HepG2 (cell line): ENCODE data around the gene SLC25A11. TPM values are rescaled to one million over a fixed set of nuclear protein-coding genes. Genes with fewer than 3 reads are reported as not detected.

ENCODE experiments used
- ATAC-seq: fragments of 200-7000 bp; cut with Tn5 transposase; 3 replicates; pipeline ENCODE4 v1.9.1; 2020; ENCODE audit warnings: mild to moderate bottlenecking, moderate library complexity
- BruUV-seq: library from RNA; stranded (reverse); fragments of 400-500 nt; replicated peaks from 2 replicates; lab custom pipeline; 2021; lab: Mats Ljungman, UMichigan
- CTCF ChIA-PET: fragments of 300-600 bp; formaldehyde crosslinking; extraction: SDS; loops from one replicate; lab custom pipeline; 2021; ENCODE audit warnings: low total read pairs, inconsistent platforms, low intra/inter-chr PET ratio; lab: Yijun Ruan, JAX
- POLR2A ChIA-PET: fragments of 350-600 bp; sonication (Branson Sonifier 250); formaldehyde crosslinking; loops from one replicate; lab custom pipeline; 2020; ENCODE audit warnings: antibody characterized with exemption, inconsistent platforms; lab: Yijun Ruan, JAX
- DNase-seq: peaks from one replicate; pipeline ENCODE4 v3.0.0-alpha.2; 2015; ENCODE audit warnings: low spot score
- FAIRE-seq: peaks from 3 replicates; lab custom pipeline; 2011; peaks lifted over from hg19 to GRCh38; lab: Jason Lieb, UNC
- H2AFZ ChIP-seq: one replicate; pipeline ENCODE4 v1.6.1; 2011; ENCODE audit warnings: low read length, inconsistent platforms
- H3K27ac ChIP-seq: fragments of 300-600 bp; 3 replicates; pipeline ENCODE4 v1.8.0; 2011; ENCODE audit warnings: mixed run types, mild to moderate bottlenecking, mixed read lengths, low read length, inconsistent platforms; ENCODE audit not compliant: insufficient read depth; ENCODE audit errors: extremely low read length
- H3K27me3 ChIP-seq, 2 experiments: fragments of 200-600 bp in 1 of 2; 2 replicates in 1 of 2; 3 replicates in 1 of 2; pipeline versions ENCODE4 v1.6.0 to v1.8.0; 2011; ENCODE audit warnings: low read length in 2 of 2, mild to moderate bottlenecking in 2 of 2, moderate library complexity in 2 of 2, inconsistent platforms in 1 of 2; ENCODE audit not compliant: insufficient read depth in 2 of 2, control insufficient read depth in 1 of 2
- H3K36me3 ChIP-seq, 2 experiments: fragments of 200-600 bp in 1 of 2; replicated peaks in 1 of 2; 2 replicates in 1 of 2; 3 replicates in 1 of 2; pipeline versions ENCODE4 v1.5.1 to v1.8.0; 2011; ENCODE audit warnings: low read length in 2 of 2, inconsistent platforms in 1 of 2; ENCODE audit not compliant: insufficient read depth in 2 of 2, control insufficient read depth in 1 of 2
- H3K4me1 ChIP-seq: 2 replicates; pipeline ENCODE4 v1.5.1; 2012; ENCODE audit warnings: low read length, inconsistent platforms; ENCODE audit not compliant: insufficient read depth
- H3K4me2 ChIP-seq: 2 replicates; pipeline ENCODE4 v1.6.0; 2011; ENCODE audit warnings: low read depth, low read length, inconsistent platforms
- H3K4me3 ChIP-seq, 3 experiments: fragments of 200-600 bp in 1 of 3; sonication (generic), shearing (Covaris generic) in 1 of 3; replicated peaks in 1 of 3; 2 replicates each; pipeline ENCODE4 v1.5.1; 2011 to 2016; ENCODE audit warnings: low read length in 3 of 3, inconsistent platforms in 2 of 3, low read depth in 2 of 3, mild to moderate bottlenecking in 2 of 3, control low read depth in 1 of 3, mixed read lengths in 1 of 3; ENCODE audit not compliant: insufficient read depth in 1 of 3
- H3K79me2 ChIP-seq: one replicate; pipeline ENCODE4 v1.6.1; 2011; ENCODE audit warnings: low read length, inconsistent platforms; ENCODE audit not compliant: insufficient read depth
- H3K9ac ChIP-seq: 2 replicates; pipeline ENCODE4 v1.6.0; 2011; ENCODE audit warnings: mild to moderate bottlenecking, low read depth, low read length, inconsistent platforms; ENCODE audit not compliant: insufficient read depth
- H3K9me3 ChIP-seq: 2 replicates; pipeline ENCODE4 v1.5.1; 2012; ENCODE audit warnings: mild to moderate bottlenecking, low read length
- H4K20me1 ChIP-seq: 2 replicates; pipeline ENCODE4 v1.6.0; 2011; ENCODE audit warnings: inconsistent platforms, mild to moderate bottlenecking, low read length, moderate library complexity; ENCODE audit not compliant: insufficient read depth
- AGO1 ChIP-seq: fragments of 200-400 bp; formaldehyde crosslinking; IDR thresholded peaks from 2 replicates; pipeline ENCODE4 v1.6.1; 2017; ENCODE audit warnings: mild to moderate bottlenecking, low read depth, low read length, moderate library complexity; ENCODE audit not compliant: poor library complexity, severe bottlenecking
- AGO2 ChIP-seq: fragments of 200-400 bp; formaldehyde crosslinking; optimal IDR thresholded peaks from 2 replicates; pipeline ENCODE3; 2017; ENCODE audit warnings: mild to moderate bottlenecking, low read depth, low read length, moderate library complexity
- AKAP8 ChIP-seq: sonication (generic); formaldehyde crosslinking; IDR thresholded peaks from 2 replicates; pipeline ENCODE4 v1.5.1; 2020; ENCODE audit warnings: mild to moderate bottlenecking, missing genetic modification reagents
- NAIF1 ChIP-seq: sonication (generic); formaldehyde crosslinking; IDR thresholded peaks from 2 replicates; pipeline ENCODE4 v1.5.0; 2020; ENCODE audit warnings: mild to moderate bottlenecking, missing genetic modification reagents, borderline replicate concordance
- POLR2G ChIP-seq: fragments of 200-400 bp; formaldehyde crosslinking; IDR thresholded peaks from 2 replicates; pipeline ENCODE4 v1.6.1; 2018; ENCODE audit warnings: mild to moderate bottlenecking, low read depth, low read length, moderate library complexity
- RAD21 ChIP-seq: fragments of 450-650 bp; formaldehyde crosslinking; IDR thresholded peaks from 2 replicates; pipeline ENCODE4 v1.5.0; 2020; ENCODE audit warnings: mild to moderate bottlenecking
- RBFOX2 ChIP-seq: fragments of 200-400 bp; formaldehyde crosslinking; IDR thresholded peaks from 2 replicates; pipeline ENCODE4 v1.6.1; 2017; ENCODE audit warnings: low read depth, mild to moderate bottlenecking, low read length
- SMAD1 ChIP-seq: sonication (generic); formaldehyde crosslinking; IDR thresholded peaks from 2 replicates; pipeline ENCODE4 v1.4.0; 2020; ENCODE audit warnings: missing genetic modification reagents, low read depth, mild to moderate bottlenecking, borderline replicate concordance
- WGBS: methylation state at CpG from one replicate; pipeline ENCODE4 v1.1.6; 2017; ENCODE audit warnings: low lambda C conversion rate; 5-methylcytosine and 5-hydroxymethylcytosine counted together
- in situ Hi-C: cut with HindIII; loops from 2 replicates; pipeline ENCODE4 v1.10.0; 2017; ENCODE audit warnings: low pct_unique_long_range_greater_than_20kb; ENCODE audit not compliant: extremely low pct_ligation_motif_present
- intact Hi-C: fragments of 100-400 bp; cut with micrococcal nuclease; formaldehyde crosslinking; loops from one replicate; pipeline ENCODE4 v1.10.0; 2022; ENCODE audit not compliant: unreplicated experiment
- polyA plus RNA-seq, 8 experiments: library from polyadenylated mRNA; depleted of rRNA in 3 of 8; stranded (reverse) in 7 of 8; unstranded in 1 of 8; fragments of >200 nt; fragmentation: Illumina TruSeq in 4 of 8; extraction: Trizol in 4 of 8; gene quantifications; 2 replicates each; pipeline versions ENCODE4 v1.2.1 to v1.2.3, GENCODE V29; 2011 to 2016; ENCODE audit warnings: low read depth in 4 of 8, missing spikeins in 1 of 8, mixed read lengths in 1 of 8; ENCODE audit not compliant: insufficient read depth in 1 of 8
- total RNA-seq, 5 experiments: library from RNA; depleted of rRNA; stranded (reverse); fragments of >200 nt; fragmentation: Illumina TruSeq; extraction: Trizol; gene quantifications; 2 replicates each; pipeline ENCODE4 v1.2.3, GENCODE V29; 2016; ENCODE audit warnings: low read depth in 1 of 5
- TF ChIP-seq, protein P1 (sequence below): sonication (generic); formaldehyde crosslinking; IDR thresholded peaks from 2 replicates; pipeline ENCODE4 v1.4.0; 2020; ENCODE audit warnings: missing genetic modification reagents

Gene SLC25A11
- total and polyA plus RNA-seq, 2 of the 13 experiments (the other 11 are each of a cell fraction or from before 2014, with no cell fraction given): 35.4 to 47.2 TPM

DNA sequence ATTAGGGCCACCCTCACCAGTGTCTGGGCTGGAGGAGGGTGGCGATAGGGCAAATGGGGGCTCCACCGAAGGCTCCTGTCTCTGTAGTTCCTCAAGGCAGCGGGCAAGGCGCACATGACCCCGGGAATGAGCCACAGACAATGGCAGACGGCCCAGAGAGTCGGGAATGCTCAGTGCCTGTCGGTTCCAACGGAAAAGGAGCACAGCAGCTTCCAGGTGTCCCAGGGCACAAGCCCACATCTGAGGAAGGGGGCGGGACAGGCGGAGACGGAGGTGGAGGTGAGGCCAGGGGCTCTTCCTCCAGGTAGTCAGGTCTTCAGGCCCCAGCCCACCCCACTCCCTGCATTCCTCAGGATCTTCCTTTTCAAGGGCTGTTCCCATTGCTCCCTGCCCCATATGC, 32.9 kb upstream of the SLC25A11 start:
- peaks cover 27% of the 10 kb centered on the region for H3K4me1 ChIP-seq
- in situ Hi-C loops (no loop called here), intact Hi-C loops (no loop called here)
- BruUV-seq: no TSS peak
- H3K27me3 ChIP-seq: no peaks in the 10 kb centered on the region; a peak in 1 of 5 replicates
- ChIA-PET CTCF (no interaction called here), POLR2A (interaction anchor here (1.0 to 2.6 kb wide), 3 partner anchors 22 to 64 kb away, joined by 3 to 10 read pairs (median 5); partner anchors contain the start of genes ENO3, RNF167 and SLC25A11)
- H3K4me3 ChIP-seq: no peak overlapping the region
- FAIRE-seq (no peak), ATAC-seq (no peak), DNase-seq (no peak)
- no peaks in the 10 kb centered on the region for H4K20me1 ChIP-seq
- H3K27ac ChIP-seq: no peak overlapping the region
- TF ChIP-seq, protein P1, sequence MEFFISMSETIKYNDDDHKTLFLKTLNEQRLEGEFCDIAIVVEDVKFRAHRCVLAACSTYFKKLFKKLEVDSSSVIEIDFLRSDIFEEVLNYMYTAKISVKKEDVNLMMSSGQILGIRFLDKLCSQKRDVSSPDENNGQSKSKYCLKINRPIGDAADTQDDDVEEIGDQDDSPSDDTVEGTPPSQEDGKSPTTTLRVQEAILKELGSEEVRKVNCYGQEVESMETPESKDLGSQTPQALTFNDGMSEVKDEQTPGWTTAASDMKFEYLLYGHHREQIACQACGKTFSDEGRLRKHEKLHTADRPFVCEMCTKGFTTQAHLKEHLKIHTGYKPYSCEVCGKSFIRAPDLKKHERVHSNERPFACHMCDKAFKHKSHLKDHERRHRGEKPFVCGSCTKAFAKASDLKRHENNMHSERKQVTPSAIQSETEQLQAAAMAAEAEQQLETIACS (CRISPR knock-in tag): no peak
- TF ChIP-seq AKAP8: peak; percentile 40; the same call in 1 of the 2 replicates
- TF ChIP-seq RAD21 (CRISPR knock-in tag): no peak
- TF ChIP-seq POLR2G: peak; percentile 54; the same call in 1 of the 2 replicates
- TF ChIP-seq AGO2: peak; percentile 86
- TF ChIP-seq SMAD1 (CRISPR knock-in tag): no peak
- TF ChIP-seq RBFOX2: peak; percentile 31; the same call in 1 of the 2 replicates
- TF ChIP-seq NAIF1 (CRISPR knock-in tag): no peak
- peak; percentile 75 for TF ChIP-seq AGO1
- H2AFZ ChIP-seq: no peak overlapping the region
- peaks cover 21% of the 10 kb centered on the region for H3K79me2 ChIP-seq
- peaks cover 1 to 18% of the 10 kb centered on the region in 2 experiments for H3K36me3 ChIP-seq
- no peak overlapping the region for H3K9ac ChIP-seq
- no peaks in the 10 kb centered on the region for H3K9me3 ChIP-seq
- H3K4me2 ChIP-seq: no peak overlapping the region
- 95% methylated on average over 11 of the region's 12 CpGs for WGBS
